Stimulated activated CD4-positive, alpha-beta T cell treated with anti-CD3 and anti-CD28 coated beads, TNF-alpha, amount 100 ng/mL, for 1 hour (primary cell): ENCODE measurements around the gene AVPR2.

Source experiments
- DNase-seq, 3 donors: peaks; one replicate each; pipeline ENCODE4 v3.0.0-alpha.2; 2020; ENCODE audit warnings: low read depth in 3 of 3, low spot score in 1 of 3

AVPR2 gene

GRCh38 chrX:153948847-153949805 lies 44.7 kb downstream of the AVPR2 start:
- no peak for DNase-seq

- DNase-seq = no peak
Observed at GRCh38 chrX:153950127-153950526, 45.7 kb downstream of the AVPR2 start.

- no peak for DNase-seq
Observed at GRCh38 chrX:153951683-153952372, 47.4 kb downstream of the AVPR2 start.

- DNase-seq = no peak
Observed at GRCh38 chrX:153952373-153953026, 48.0 kb downstream of the AVPR2 start.

- peak; percentile 37 to 71 (median 66) for DNase-seq
Observed at GRCh38 chrX:153953342-153953830, 48.9 kb downstream of the AVPR2 start.

- DNase-seq = no peak
Observed at GRCh38 chrX:153953892-153954557, 49.6 kb downstream of the AVPR2 start.

GRCh38 chrX:153954558-153955227 lies 50.2 kb downstream of the AVPR2 start:
- DNase-seq = no peak

- no peak for DNase-seq
Observed at GRCh38 chrX:153955228-153955732, 50.8 kb downstream of the AVPR2 start.

GRCh38 chrX:153956044-153956907 lies 51.8 kb downstream of the AVPR2 start:
- no peak for DNase-seq
